Inferior parietal cortex (tissue), 1 donor: Measurements from ENCODE around the gene MRPS33.
"Not testable (repeated sequence)": the region's sequence is repeated elsewhere in the genome, so short reads cannot be mapped to it uniquely, and the experiment has no call there.

Experiments used
- DNase-seq: peaks from one replicate; pipeline ENCODE4 v3.0.0-alpha.2; 2016; ENCODE audit errors: extremely low spot score

The MRPS33 gene

DNA sequence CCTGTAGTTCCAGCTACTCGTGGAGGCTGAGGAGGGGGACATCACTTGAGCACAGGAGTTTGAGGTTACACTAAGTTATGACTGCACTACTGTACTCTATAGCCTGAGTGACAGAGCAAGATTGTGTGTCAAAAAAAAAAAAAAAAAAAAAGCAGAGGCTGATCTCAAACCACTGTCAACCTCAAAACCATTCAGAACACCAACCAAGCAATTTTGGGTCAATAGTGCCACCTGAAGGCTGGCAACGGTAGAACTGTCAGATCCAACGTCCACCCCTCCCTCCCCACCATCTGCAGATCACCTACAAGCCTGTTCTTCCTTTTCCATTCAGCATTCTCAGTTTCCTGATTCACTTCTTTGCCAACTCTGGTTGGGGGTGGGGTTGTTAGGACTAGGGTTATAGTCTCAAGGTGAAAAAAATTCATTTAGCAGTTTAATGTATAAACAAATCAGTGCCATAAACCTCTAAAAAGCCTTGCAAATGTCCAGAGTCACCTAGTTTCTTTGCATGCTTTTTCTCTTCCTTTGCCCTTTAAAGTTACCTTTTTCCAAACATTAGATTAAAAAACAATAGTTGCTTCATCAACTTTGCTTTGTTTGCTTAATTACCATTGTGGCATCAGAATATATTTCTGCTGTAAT, 2.6 kb downstream of the MRPS33 start:
- peak; percentile 80 for DNase-seq

GRCh38 chr7:141011443-141011842, 3.3 kb downstream of the MRPS33 start:
- DNase-seq, result peak; percentile 5

DNA sequence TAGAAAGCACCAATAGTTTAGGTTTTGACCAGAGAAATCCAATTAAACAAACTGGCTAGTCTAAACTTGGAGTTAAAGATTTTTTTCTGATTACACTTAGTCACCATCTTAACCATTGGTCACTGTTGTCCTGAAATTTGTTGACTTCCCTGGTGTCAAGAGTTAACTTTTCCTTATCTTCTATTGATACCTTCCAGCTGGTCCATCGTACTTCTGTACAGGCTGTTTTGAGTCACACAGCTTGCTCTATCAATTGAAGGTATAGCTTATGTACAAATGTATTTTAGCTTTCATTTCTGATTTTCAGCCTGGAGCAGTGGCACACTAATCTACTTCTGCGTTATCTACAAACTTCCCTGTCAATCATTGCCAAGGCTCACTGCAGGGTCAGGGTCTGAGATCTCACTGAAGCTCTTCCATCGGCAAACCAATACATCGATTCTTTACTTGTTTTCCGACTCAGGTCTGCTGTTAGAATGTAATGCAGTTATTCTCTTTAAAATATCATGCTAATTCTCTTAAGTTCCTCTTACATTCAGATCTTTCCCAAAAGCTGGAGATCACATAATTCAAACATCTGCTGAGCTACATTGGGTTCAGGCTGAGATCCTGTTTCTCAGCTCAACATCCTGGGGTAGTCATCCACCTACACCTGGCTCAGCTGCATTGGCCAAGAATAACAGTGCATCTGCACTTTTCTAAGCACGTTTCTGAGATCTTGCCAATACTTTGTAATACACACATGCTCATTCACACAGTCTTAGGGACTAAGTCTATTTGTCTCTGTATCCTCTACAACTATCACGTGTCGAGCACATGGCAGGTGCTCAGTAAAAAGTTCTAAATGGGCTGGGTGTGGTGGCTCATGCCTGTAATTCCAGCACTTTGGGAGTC, 11.3 kb downstream of the MRPS33 start:
- DNase-seq, result no peak

- DNase-seq, result no peak
These were observed 13.2 kb downstream of the MRPS33 start for GRCh38 chr7:141001546-141001945.

DNA sequence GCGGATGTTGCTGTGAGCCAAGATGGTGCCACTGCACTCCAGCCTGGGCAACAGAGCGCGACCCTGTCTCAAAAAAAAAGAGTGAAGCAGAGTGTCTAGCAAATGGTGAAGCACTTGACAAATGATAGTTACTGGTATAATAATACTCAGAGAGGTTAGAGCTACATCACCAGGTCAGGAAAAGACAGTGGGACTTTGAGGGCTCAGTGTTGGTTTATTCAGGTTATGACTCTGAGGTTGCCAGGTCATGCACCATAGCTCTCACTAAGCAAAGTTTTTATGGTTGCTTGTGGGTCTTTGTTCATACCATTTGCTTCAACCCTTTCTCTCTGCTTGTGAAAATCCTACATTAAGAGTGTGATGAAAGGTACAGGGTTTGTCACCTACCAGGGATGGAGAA, 13.6 kb downstream of the MRPS33 start:
- no peak for DNase-seq

GRCh38 chr7:140998715-140999114, 16.0 kb downstream of the MRPS33 start:
- DNase-seq, result no peak

DNA sequence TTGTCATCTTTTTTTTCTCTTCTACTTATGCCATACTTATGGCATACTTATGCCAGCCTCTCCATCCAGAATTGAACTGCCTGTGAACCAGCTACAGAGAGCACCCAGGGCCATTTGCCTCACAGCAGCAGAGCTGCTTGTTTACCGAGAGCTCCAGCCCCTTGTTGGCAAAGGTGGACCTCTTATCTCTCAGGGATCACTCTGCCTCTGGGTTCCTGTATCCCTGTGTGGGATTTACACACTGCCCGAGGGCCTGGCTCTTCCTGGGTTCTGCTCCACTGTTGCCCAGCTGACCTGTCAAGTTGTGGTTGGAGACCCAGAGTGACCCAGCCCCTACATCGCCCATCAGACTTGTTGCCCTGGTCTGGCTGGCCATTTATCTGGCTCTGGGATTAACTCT, 22.3 kb downstream of the MRPS33 start:
- DNase-seq, result no peak

GRCh38 chr7:140990193-140990962, 24.4 kb downstream of the MRPS33 start:
- no peak for DNase-seq

- DNase-seq, result no peak
These were observed 25.7 kb downstream of the MRPS33 start for GRCh38 chr7:140989068-140989467.

- no peak for DNase-seq
These were observed 30.9 kb downstream of the MRPS33 start for GRCh38 chr7:140983802-140984201.

DNA sequence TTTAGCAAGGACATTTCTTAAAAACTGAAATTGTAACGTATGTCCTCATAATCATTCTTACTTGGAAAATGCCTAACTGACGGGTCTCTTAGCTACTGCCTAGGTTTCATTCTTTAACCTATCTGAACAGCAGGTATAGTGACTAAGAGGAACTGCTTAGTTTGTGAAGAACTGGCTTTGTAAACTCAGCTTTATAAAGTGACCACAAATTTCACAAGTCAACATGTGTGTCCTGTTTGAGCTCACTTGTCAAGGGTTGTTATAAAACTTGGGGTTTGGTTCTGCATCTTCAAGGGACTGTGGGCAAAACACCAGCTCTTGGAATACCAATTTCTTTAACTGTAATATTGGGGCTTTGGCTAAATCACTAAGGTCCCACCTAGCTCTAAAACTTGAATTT, 32.2 kb downstream of the MRPS33 start:
- DNase-seq, result no peak

DNA sequence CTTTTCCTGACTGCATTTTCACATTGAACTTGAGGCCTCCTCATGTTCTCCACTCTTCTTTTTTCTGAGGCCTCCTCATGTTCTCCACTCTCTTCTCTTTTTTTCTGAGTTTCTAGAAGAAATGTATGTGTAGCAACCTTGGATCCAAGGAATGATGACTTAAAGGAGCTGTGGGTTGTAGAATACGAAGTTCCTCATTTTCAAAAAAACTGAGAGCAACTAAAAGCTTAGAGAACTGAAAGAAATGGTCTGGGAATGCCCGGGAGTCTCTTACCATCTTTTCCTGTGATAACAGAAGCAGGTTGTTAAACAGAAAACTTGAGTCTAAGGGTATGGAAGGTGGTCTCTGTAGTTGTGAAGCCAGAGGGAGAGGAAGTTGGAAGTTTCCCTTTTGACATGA, 32.8 kb downstream of the MRPS33 start:
- DNase-seq, result no peak

DNA sequence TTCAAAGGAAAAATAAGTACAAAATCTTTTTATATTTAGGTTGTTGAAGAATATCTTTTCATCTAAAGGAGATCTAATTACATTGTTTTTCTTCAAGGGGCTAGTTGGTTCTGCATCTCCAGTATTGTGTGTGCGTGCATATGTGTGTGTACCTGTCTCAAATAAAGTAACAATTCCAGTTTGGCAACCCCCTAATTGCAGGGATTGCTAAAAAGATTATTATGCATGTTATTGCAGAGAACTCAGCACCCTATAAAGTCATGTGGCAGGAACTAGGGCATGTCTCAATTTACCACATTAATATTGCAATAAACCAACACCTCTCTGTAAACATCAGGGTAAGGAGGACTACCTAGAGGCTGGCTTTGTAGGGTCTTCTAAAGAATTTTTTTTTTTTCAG, 37.0 kb downstream of the MRPS33 start:
- no peak for DNase-seq

DNA sequence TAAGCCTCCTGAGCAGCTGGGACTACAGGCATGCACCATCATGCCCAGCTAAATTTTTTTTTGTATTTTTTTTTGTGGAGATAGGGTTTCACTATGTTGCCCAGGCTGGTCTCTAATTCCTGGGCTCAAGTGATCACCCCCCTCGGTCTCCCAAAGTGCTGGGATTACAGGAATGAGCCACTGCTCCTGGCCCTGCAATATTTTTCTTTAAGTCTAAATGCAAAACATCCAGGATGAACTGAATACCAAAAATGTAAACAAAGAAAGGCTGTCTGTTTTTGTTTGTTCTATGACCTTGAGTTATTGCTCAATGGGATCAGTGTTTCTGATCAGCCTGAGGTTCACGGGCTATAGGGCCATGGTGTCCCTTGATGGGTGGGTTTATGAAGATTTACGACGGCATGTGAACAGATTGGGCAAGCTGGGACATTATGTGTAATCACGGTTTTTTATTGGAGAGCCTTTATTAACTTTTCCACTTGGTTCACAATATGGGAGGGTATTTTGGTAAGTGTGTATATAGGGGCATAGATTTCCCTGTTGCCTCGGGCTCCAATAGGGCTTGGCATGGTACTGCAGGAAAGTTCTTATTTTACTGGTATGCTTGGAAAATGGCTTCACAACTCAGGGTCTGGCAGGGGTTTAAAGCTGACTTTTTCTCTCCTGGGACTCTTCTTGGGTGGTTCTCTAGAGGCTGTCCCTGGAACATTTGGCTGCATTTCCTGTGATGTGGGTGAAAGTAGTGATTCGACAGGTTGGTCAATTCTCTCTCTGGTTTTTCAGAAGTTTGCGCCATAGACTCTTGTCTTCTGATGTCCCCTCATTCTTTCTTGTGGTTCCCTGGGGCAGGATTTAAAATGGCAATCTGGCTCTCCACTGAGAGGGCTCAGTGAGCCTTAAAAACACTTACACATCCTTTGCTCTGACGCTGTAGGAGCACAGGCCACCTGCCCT, 41.6 kb downstream of the MRPS33 start:
- no peak for DNase-seq

GRCh38 chr7:140972344-140972743, 42.4 kb downstream of the MRPS33 start:
- no peak for DNase-seq

GRCh38 chr7:140967438-140967837, 47.3 kb downstream of the MRPS33 start:
- no peak for DNase-seq

GRCh38 chr7:140966561-140967233, 48.1 kb downstream of the MRPS33 start:
- no peak for DNase-seq

DNA sequence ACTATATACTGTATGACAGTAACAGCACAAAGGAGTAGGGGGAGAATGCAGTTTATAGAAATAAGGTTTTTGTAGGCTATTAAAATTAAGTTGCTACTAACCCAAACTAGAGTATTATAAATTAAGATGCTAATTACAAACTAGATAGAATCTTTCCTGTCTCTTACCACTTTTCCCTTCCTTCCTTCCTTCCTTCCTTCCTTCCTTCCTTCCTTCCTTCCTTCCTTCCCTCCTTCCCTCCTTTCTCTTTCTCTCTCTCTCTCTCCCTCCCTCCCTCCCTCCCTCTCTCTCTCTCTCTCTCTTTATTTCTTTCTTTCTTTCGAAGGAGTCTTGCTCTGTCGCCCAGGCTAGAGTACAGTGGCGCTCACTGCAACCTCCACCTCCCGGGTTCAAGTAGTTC, 53.6 kb downstream of the MRPS33 start:
- DNase-seq, result no peak

GRCh38 chr7:140956997-140957396, 57.8 kb downstream of the MRPS33 start:
- DNase-seq, result not testable (repeated sequence)
